Esophagus mucosa (tissue), 1 donor: ENCODE measurements around the gene GALR1. TPM values are rescaled to one million over a fixed set of nuclear protein-coding genes. Genes with fewer than 3 reads are reported as not detected.

Experiments
- ATAC-seq: fragments of 200-7000 bp; cut with Tn5 transposase; one replicate; pipeline ENCODE4 v1.9.1; 2020
- total RNA-seq: library from RNA; stranded (reverse); gene quantifications from one replicate; pipeline ENCODE4 v1.2.4, GENCODE V29; 2023
- donor health status: DM: yes; HTN: yes; CAD: no.

GALR1 gene
- total RNA-seq, 1 donor from 2014 or later, result not detected

DNA sequence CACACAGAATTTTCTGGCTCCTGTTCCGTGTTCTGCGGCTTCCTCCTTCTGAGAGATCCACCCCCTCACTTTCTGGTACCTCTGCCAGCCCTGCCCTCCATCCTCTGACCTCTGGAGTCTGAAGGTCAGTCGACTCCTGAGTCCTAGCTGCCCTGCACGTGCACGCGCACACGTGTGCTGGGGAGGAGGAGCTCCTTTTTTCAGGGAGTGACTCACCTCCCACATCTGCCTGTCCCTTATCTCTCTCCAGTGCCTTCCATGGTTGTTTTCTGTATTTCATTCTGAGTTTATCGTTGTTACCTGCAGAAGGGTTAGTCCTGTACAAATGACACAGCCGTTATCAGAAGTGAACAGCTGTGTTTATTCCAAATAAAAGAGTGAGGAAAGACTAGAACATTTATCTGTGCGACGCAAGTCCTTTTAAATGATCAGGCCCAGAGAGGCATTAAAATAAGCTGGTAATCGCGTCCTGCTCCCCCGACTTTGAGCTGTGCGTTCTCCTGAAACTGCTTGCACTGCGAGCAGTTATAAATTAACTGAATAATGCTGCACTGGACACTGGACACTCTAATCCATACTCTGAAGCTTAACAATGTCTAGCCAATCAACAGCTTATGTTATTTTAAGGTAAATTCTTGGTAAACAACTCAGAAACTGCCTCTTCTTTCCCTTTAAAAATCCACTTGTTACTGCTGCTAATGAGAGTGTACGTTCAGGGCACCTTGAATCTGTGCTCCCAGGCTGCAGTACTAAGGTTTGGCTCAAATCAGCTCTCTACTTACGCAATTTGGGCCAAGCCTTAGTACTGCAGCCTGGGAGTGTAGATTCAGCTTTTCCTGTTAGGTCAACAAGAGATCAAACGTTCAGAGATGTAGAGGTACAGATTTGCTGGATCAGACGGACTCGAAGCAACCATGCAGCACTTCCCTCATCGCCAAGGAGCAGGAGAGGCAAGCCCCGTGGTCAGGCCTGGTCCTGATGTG, 72.5 kb downstream of the GALR1 start:
- no peak for ATAC-seq

DNA sequence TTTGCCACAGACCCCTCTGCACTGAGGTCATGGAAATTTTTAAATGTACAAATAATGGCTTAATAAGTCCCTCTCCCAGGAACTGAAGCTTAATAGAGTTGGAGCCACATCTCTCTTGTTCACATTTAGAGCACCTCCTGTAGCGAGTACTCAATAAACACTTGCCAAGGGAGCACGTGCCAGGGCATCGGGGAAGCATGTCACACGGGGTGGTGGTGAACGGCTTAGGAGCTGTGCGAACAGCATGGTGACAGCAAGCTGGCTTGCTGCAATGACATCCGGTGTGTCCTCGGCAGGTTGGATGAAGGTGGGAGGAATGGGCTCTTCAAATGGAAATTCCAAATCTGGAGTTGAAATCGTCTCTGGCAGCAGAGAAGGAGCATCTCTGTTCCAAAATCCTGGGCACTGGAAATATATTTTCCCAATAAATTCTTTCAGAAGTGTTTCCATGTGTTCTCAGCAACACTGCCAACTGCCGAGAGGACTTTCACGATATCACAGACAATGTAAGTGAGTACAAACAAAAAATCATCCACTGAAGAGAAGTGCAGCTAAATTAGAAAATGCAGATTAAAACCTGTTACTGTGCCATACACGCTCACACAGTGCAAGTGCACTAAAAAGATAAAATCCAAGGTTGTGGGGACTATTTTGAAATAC, 74.1 kb downstream of the GALR1 start:
- no peak for ATAC-seq

Other genes with a start within 250 kb of the GALR1 start
- 25.5 TPM for gene MBP, start 117.1 kb upstream of the GALR1 start, total RNA-seq